ENCODE data around the gene PTPRC.

GRCh38 chr1:198651650-198652400 lies 13.0 kb downstream of the PTPRC start:
- TF ChIP-seq POLR2AphosphoS5 (IDR thresholded peaks at IDR 0.05; ENCODE audit: low read depth, low read length) (no peak), REST (IDR thresholded peaks at IDR 0.05; ENCODE audit: insufficient read depth in 1 of 2, low read depth in 2 of 2, low read length in 2 of 2) (no peak), SIN3A (IDR thresholded peaks at IDR 0.05; ENCODE audit: borderline replicate concordance, insufficient read depth, low read length) (no peak), TAF1 (IDR thresholded peaks at IDR 0.05; ENCODE audit: borderline replicate concordance, insufficient read depth, low read length) (no peak)

Data from PFSK-1 (cell line).